GM04503 (cell line): Measurements from ENCODE around the gene DAZ3.
"Not testable (repeated sequence)": the region's sequence is repeated elsewhere in the genome, so short reads cannot be mapped to it uniquely, and the experiment has no call there.

Experiments used
- DNase-seq: peaks from one replicate; pipeline ENCODE4 v3.0.0-alpha.2; 2012; ENCODE audit warnings: low read depth

DAZ3 gene

GRCh38 chrY:24813293-24813692 lies at the start of gene DAZ3:
DAZ3 (minus strand) TSS chrY:24813393; CDS start chrY:24813185, 208 bp downstream.
- not testable (repeated sequence) for DNase-seq

GRCh38 chrY:24833619-24834018 lies 20.4 kb upstream of the DAZ3 start, which contains the start of gene DAZ4:
DAZ4 (plus strand) TSS chrY:24833919; CDS start chrY:24834127, 208 bp downstream.
- DNase-seq: not testable (repeated sequence)

GRCh38 chrY:24825069-24825468 lies 11.9 kb upstream of the DAZ3 start:
- DNase-seq: not testable (repeated sequence)

GRCh38 chrY:24824184-24824879 lies 11.1 kb upstream of the DAZ3 start:
- not testable (repeated sequence) for DNase-seq

GRCh38 chrY:24821836-24822235 lies 8.6 kb upstream of the DAZ3 start:
- DNase-seq: not testable (repeated sequence)
